ENCODE data around the gene CTBP1.

Gene CTBP1

GRCh38 chr4:1192091-1192492 is 56.8 kb downstream of the CTBP1 start:
- Histone ChIP-seq H4K8ac (ENCODE audit: low read depth, low read length) (no peak overlapping the region), H3K4me2 (ENCODE audit: insufficient read depth, low read length, poor library complexity, severe bottlenecking) (no peak overlapping the region), H4K91ac (ENCODE audit: low read depth, low read length, poor library complexity) (no peak overlapping the region), H3K27me3 (ENCODE audit: control insufficient read depth in 3 of 3, insufficient read depth in 3 of 3, low read depth in 1 of 3, low read length in 3 of 3) (peaks cover 0 to 13% (median 0%) of the 10 kb centered on the region in 3 experiments), H3K9me3 (replicated peaks in 1 of 2; ENCODE audit: control insufficient read depth in 2 of 2, insufficient read depth in 1 of 2, low read depth in 1 of 2, low read length in 2 of 2) (peaks cover 0 to 4% of the 10 kb centered on the region in 2 donors), H2BK15ac (ENCODE audit: low read length) (no peak overlapping the region), H3K79me1 (ENCODE audit: low read depth, low read length) (no peaks in the 10 kb centered on the region), H3K18ac (ENCODE audit: low read length) (no peak overlapping the region), H3K23ac (ENCODE audit: low read depth, low read length, poor library complexity) (no peak overlapping the region), H2BK5ac (ENCODE audit: low read length) (peak overlapping the region; percentile 30), H3K4me1 (ENCODE audit: control insufficient read depth in 2 of 2, insufficient read depth in 1 of 2, low read depth in 1 of 2, low read length in 2 of 2) (no peaks in the 10 kb centered on the region), H2BK120ac (ENCODE audit: low read depth, low read length) (no peak overlapping the region), H3K36me3 (replicated peaks in 1 of 2; ENCODE audit: control insufficient read depth in 2 of 2, insufficient read depth in 2 of 2, low read length in 2 of 2) (no peaks in the 10 kb centered on the region), H3K9ac (ENCODE audit: low read depth, low read length, poor library complexity) (no peak overlapping the region), H2AK5ac (ENCODE audit: low read depth, low read length) (no peak overlapping the region), H3K4me3 (ENCODE audit: low read length in 2 of 2) (no peak overlapping the region), H3K14ac (ENCODE audit: low read length) (no peak overlapping the region), H2AFZ (ENCODE audit: low read length) (peak overlapping the region; percentile 52), H3K4ac (ENCODE audit: low read length) (no peak overlapping the region), H2BK12ac (ENCODE audit: low read length) (no peak overlapping the region), H3K27ac (replicated peaks; ENCODE audit: low read length) (no peak overlapping the region)
- no peak for DNase-seq (ENCODE audit: low spot score)
- WGBS, 2 donors (ENCODE audit: extremely low coverage in 2 of 2, insufficient read length in 2 of 2, insufficient replicate concordance in 1 of 2), result no CpG with 5 or more reads among the region's 4 CpGs

- Histone ChIP-seq H3K27ac (replicated peaks; ENCODE audit: low read length) (no peak overlapping the region), H2BK120ac (ENCODE audit: low read depth, low read length) (no peak overlapping the region), H4K8ac (ENCODE audit: low read depth, low read length) (no peak overlapping the region), H3K4me1 (ENCODE audit: control insufficient read depth in 2 of 2, insufficient read depth in 1 of 2, low read depth in 1 of 2, low read length in 2 of 2) (no peaks in the 10 kb centered on the region), H2BK12ac (ENCODE audit: low read length) (no peak overlapping the region), H2BK15ac (ENCODE audit: low read length) (no peak overlapping the region), H3K9me3 (replicated peaks in 1 of 2; ENCODE audit: control insufficient read depth in 2 of 2, insufficient read depth in 1 of 2, low read depth in 1 of 2, low read length in 2 of 2) (peaks cover 0 to 4% of the 10 kb centered on the region in 2 donors), H4K91ac (ENCODE audit: low read depth, low read length, poor library complexity) (no peak overlapping the region), H2BK5ac (ENCODE audit: low read length) (no peak overlapping the region), H2AK5ac (ENCODE audit: low read depth, low read length) (no peak overlapping the region), H3K9ac (ENCODE audit: low read depth, low read length, poor library complexity) (no peak overlapping the region), H3K23ac (ENCODE audit: low read depth, low read length, poor library complexity) (no peak overlapping the region), H3K36me3 (replicated peaks in 1 of 2; ENCODE audit: control insufficient read depth in 2 of 2, insufficient read depth in 2 of 2, low read length in 2 of 2) (no peaks in the 10 kb centered on the region), H3K4ac (ENCODE audit: low read length) (no peak overlapping the region), H3K4me3 (ENCODE audit: low read length in 2 of 2) (no peak overlapping the region), H3K79me1 (ENCODE audit: low read depth, low read length) (no peaks in the 10 kb centered on the region), H3K4me2 (ENCODE audit: insufficient read depth, low read length, poor library complexity, severe bottlenecking) (no peak overlapping the region), H3K14ac (ENCODE audit: low read length) (no peak overlapping the region), H3K18ac (ENCODE audit: low read length) (no peak overlapping the region), H3K27me3 (ENCODE audit: control insufficient read depth in 3 of 3, insufficient read depth in 3 of 3, low read depth in 1 of 3, low read length in 3 of 3) (peaks cover 0 to 10% (median 0%) of the 10 kb centered on the region in 3 experiments), H2AFZ (ENCODE audit: low read length) (no peak overlapping the region)
- DNase-seq (ENCODE audit: low spot score), result no peak
- no CpG with 5 or more reads among the region's 5 CpGs for WGBS, 2 donors (ENCODE audit: extremely low coverage in 2 of 2, insufficient read length in 2 of 2, insufficient replicate concordance in 1 of 2)
These were observed 57.3 kb downstream of the CTBP1 start for GRCh38 chr4:1191621-1192020.

DNA sequence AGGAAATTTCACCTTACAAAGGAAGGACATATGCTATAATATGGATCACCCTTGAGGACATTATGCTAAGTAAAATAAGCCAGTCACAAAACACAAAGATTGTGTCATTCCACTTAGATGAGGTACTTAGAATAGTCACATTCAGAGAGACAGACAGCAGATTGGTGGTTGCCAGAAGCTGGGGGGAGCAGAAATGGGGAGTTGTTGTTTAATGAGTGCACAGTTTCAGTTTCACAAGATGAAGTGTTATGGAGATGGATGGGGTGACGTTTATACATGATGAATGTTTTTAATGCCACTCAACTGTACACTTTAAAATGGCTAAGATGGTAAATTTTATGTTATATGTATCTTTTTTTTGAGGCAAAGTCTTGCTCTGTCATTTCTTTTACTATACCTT is 61.7 kb downstream of the CTBP1 start:
- Histone ChIP-seq H2BK15ac (ENCODE audit: low read length) (no peak overlapping the region), H3K36me3 (replicated peaks in 1 of 2; ENCODE audit: control insufficient read depth in 2 of 2, insufficient read depth in 2 of 2, low read length in 2 of 2) (no peaks in the 10 kb centered on the region), H2BK120ac (ENCODE audit: low read depth, low read length) (no peak overlapping the region), H3K4me2 (ENCODE audit: insufficient read depth, low read length, poor library complexity, severe bottlenecking) (no peak overlapping the region), H3K4me3 (ENCODE audit: low read length in 2 of 2) (no peak overlapping the region), H3K14ac (ENCODE audit: low read length) (no peak overlapping the region), H2AK5ac (ENCODE audit: low read depth, low read length) (no peak overlapping the region), H4K91ac (ENCODE audit: low read depth, low read length, poor library complexity) (no peak overlapping the region), H2BK5ac (ENCODE audit: low read length) (no peak overlapping the region), H3K18ac (ENCODE audit: low read length) (no peak overlapping the region), H3K23ac (ENCODE audit: low read depth, low read length, poor library complexity) (no peak overlapping the region), H2AFZ (ENCODE audit: low read length) (no peak overlapping the region), H4K8ac (ENCODE audit: low read depth, low read length) (no peak overlapping the region), H3K27ac (replicated peaks; ENCODE audit: low read length) (no peak overlapping the region), H2BK12ac (ENCODE audit: low read length) (no peak overlapping the region), H3K4ac (ENCODE audit: low read length) (no peak overlapping the region), H3K4me1 (ENCODE audit: control insufficient read depth in 2 of 2, insufficient read depth in 1 of 2, low read depth in 1 of 2, low read length in 2 of 2) (no peaks in the 10 kb centered on the region), H3K27me3 (ENCODE audit: control insufficient read depth in 3 of 3, insufficient read depth in 3 of 3, low read depth in 1 of 3, low read length in 3 of 3) (peaks cover 0 to 7% (median 0%) of the 10 kb centered on the region in 3 experiments), H3K79me1 (ENCODE audit: low read depth, low read length) (no peaks in the 10 kb centered on the region), H3K9me3 (replicated peaks in 1 of 2; ENCODE audit: control insufficient read depth in 2 of 2, insufficient read depth in 1 of 2, low read depth in 1 of 2, low read length in 2 of 2) (peaks cover 0 to 3% of the 10 kb centered on the region in 2 donors), H3K9ac (ENCODE audit: low read depth, low read length, poor library complexity) (no peak overlapping the region)
- DNase-seq (ENCODE audit: low spot score), result no peak
- WGBS, 2 donors (ENCODE audit: extremely low coverage in 2 of 2, insufficient read length in 2 of 2, insufficient replicate concordance in 1 of 2), result no CpG with 5 or more reads among the region's 1 CpG

GRCh38 chr4:1183985-1184773 is 64.8 kb downstream of the CTBP1 start:
- H3K9me3 ChIP-seq (replicated peaks in 1 of 2; ENCODE audit: control insufficient read depth in 2 of 2, insufficient read depth in 1 of 2, low read depth in 1 of 2, low read length in 2 of 2), result peaks cover 7 to 8% of the 10 kb centered on the region in 2 donors
- no peaks in the 10 kb centered on the region for H3K79me1 ChIP-seq (ENCODE audit: low read depth, low read length)
- no peak overlapping the region for H2AFZ ChIP-seq (ENCODE audit: low read length)
- no peak overlapping the region for H3K4me3 ChIP-seq (ENCODE audit: low read length in 2 of 2)
- H3K36me3 ChIP-seq (replicated peaks in 1 of 2; ENCODE audit: control insufficient read depth in 2 of 2, insufficient read depth in 2 of 2, low read length in 2 of 2), result no peaks in the 10 kb centered on the region
- H3K18ac ChIP-seq (ENCODE audit: low read length), result no peak overlapping the region
- no peak overlapping the region for H3K4me2 ChIP-seq (ENCODE audit: insufficient read depth, low read length, poor library complexity, severe bottlenecking)
- H3K9ac ChIP-seq (ENCODE audit: low read depth, low read length, poor library complexity), result no peak overlapping the region
- no peak overlapping the region for H4K91ac ChIP-seq (ENCODE audit: low read depth, low read length, poor library complexity)
- H3K14ac ChIP-seq (ENCODE audit: low read length), result no peak overlapping the region
- no peak overlapping the region for H2BK12ac ChIP-seq (ENCODE audit: low read length)
- no peak overlapping the region for H3K4ac ChIP-seq (ENCODE audit: low read length)
- H3K4me1 ChIP-seq (ENCODE audit: control insufficient read depth in 2 of 2, insufficient read depth in 1 of 2, low read depth in 1 of 2, low read length in 2 of 2), result no peaks in the 10 kb centered on the region
- H3K27ac ChIP-seq (replicated peaks; ENCODE audit: low read length), result no peak overlapping the region
- H3K23ac ChIP-seq (ENCODE audit: low read depth, low read length, poor library complexity), result no peak overlapping the region
- peaks cover 0 to 7% (median 0%) of the 10 kb centered on the region in 3 experiments for H3K27me3 ChIP-seq (ENCODE audit: control insufficient read depth in 3 of 3, insufficient read depth in 3 of 3, low read depth in 1 of 3, low read length in 3 of 3)
- H2AK5ac ChIP-seq (ENCODE audit: low read depth, low read length), result no peak overlapping the region
- H2BK120ac ChIP-seq (ENCODE audit: low read depth, low read length), result no peak overlapping the region
- H4K8ac ChIP-seq (ENCODE audit: low read depth, low read length), result no peak overlapping the region
- DNase-seq (ENCODE audit: low spot score), result no peak
- H2BK15ac ChIP-seq (ENCODE audit: low read length), result no peak overlapping the region
- WGBS, 2 donors (ENCODE audit: extremely low coverage in 2 of 2, insufficient read length in 2 of 2, insufficient replicate concordance in 1 of 2), result no CpG with 5 or more reads among the region's 6 CpGs
- no peak overlapping the region for H2BK5ac ChIP-seq (ENCODE audit: low read length)

All from neuronal stem cell (in vitro differentiated cells).